Endothelial cell of umbilical vein (primary cell): ENCODE data around the gene MYOD1. TPM values are rescaled to one million over a fixed set of nuclear protein-coding genes. Genes with fewer than 3 reads are reported as not detected.

Experiments used
- BruUV-seq: library from RNA; stranded (reverse); fragments of 400-500 nt; replicated peaks from 2 replicates; lab custom pipeline; 2021; lab: Mats Ljungman, UMichigan
- CTCF ChIA-PET: fragments of 300-600, 350-600 bp; sonication (Branson Sonifier 250); formaldehyde crosslinking; loops from one replicate; lab custom pipeline; 2021; ENCODE audit warnings: antibody characterized with exemption, inconsistent platforms; lab: Charles Lee
- POLR2A ChIA-PET: fragments of 300-600, 350-600 bp; sonication (Branson Sonifier 250); formaldehyde crosslinking; loops from one replicate; lab custom pipeline; 2021; ENCODE audit warnings: antibody characterized with exemption, inconsistent platforms; lab: Charles Lee
- DNase-seq: peaks from one replicate; pipeline ENCODE4 v3.0.0-alpha.2; 2011; ENCODE audit warnings: low read depth, low spot score
- FAIRE-seq: peaks from 2 replicates; lab custom pipeline; 2011; peaks lifted over from hg19 to GRCh38; lab: Jason Lieb, UNC
- H2AFZ ChIP-seq: 2 replicates; pipeline ENCODE4 v1.6.0; 2012; ENCODE audit warnings: low read depth, low read length, control low read depth, inconsistent platforms
- H3K27ac ChIP-seq: 2 replicates; pipeline ENCODE4 v1.5.1; 2011; ENCODE audit warnings: low read depth, mild to moderate bottlenecking, control low read depth, low read length, moderate library complexity; ENCODE audit not compliant: insufficient read depth
- H3K27me3 ChIP-seq, 2 experiments: 2 replicates each; pipeline versions ENCODE4 v1.6.0 to v1.6.1; 2011; ENCODE audit warnings: low read length in 2 of 2, mixed read lengths in 1 of 2; ENCODE audit not compliant: control insufficient read depth in 2 of 2, insufficient read depth in 2 of 2
- H3K36me3 ChIP-seq, 2 experiments: 2 replicates in 1 of 2; 3 replicates in 1 of 2; pipeline ENCODE4 v1.5.1; 2011; ENCODE audit warnings: low read length in 2 of 2, mild to moderate bottlenecking in 1 of 2, moderate library complexity in 1 of 2; ENCODE audit not compliant: control insufficient read depth in 2 of 2, insufficient read depth in 2 of 2; ENCODE audit errors: extremely low read depth in 1 of 2
- H3K4me1 ChIP-seq: 3 replicates; pipeline ENCODE4 v1.5.1; 2011; ENCODE audit warnings: mild to moderate bottlenecking, low read length; ENCODE audit not compliant: control insufficient read depth, insufficient read depth; ENCODE audit errors: extremely low read depth
- H3K4me2 ChIP-seq: 2 replicates; pipeline ENCODE4 v1.6.1; 2011; ENCODE audit warnings: low read length, control low read depth, mixed read lengths; ENCODE audit not compliant: insufficient read depth
- H3K4me3 ChIP-seq, 3 experiments: fragments of 200-600 bp in 1 of 3; sonication (generic), shearing (Covaris generic) in 1 of 3; replicated peaks in 1 of 3; 2 replicates each; pipeline ENCODE4 v1.5.1; 2011 to 2016; ENCODE audit warnings: control low read depth in 3 of 3, low read length in 3 of 3, mild to moderate bottlenecking in 2 of 3, inconsistent platforms in 1 of 3, low read depth in 1 of 3, moderate library complexity in 1 of 3; ENCODE audit not compliant: insufficient read depth in 1 of 3
- H3K79me2 ChIP-seq: 2 replicates; pipeline ENCODE4 v1.6.0; 2012; ENCODE audit warnings: low read length, inconsistent platforms; ENCODE audit not compliant: control insufficient read depth, insufficient read depth
- H3K9ac ChIP-seq: replicated peaks from 2 replicates; pipeline ENCODE3; 2011; ENCODE audit warnings: low read length, control low read depth; ENCODE audit not compliant: insufficient read depth; ENCODE audit errors: extremely low read depth
- H3K9me1 ChIP-seq: replicated peaks from 3 replicates; pipeline ENCODE4 v1.6.0; 2011; ENCODE audit warnings: mild to moderate bottlenecking, low read length; ENCODE audit not compliant: control insufficient read depth, insufficient read depth; ENCODE audit errors: extremely low read depth
- H3K9me3 ChIP-seq: replicated peaks from 2 replicates; pipeline ENCODE4 v1.5.1; 2012; ENCODE audit warnings: low read length, inconsistent platforms; ENCODE audit not compliant: control insufficient read depth, insufficient read depth
- H4K20me1 ChIP-seq: replicated peaks from 2 replicates; pipeline ENCODE3; 2011; ENCODE audit warnings: mild to moderate bottlenecking, low read length; ENCODE audit not compliant: control insufficient read depth, insufficient read depth; ENCODE audit errors: extremely low read depth
- EZH2 ChIP-seq: IDR thresholded peaks from 2 replicates; pipeline ENCODE4 v1.6.1; 2012; ENCODE audit warnings: borderline replicate concordance, low read depth, mild to moderate bottlenecking, moderate library complexity, low read length, inconsistent platforms; ENCODE audit not compliant: severe bottlenecking
- JUN ChIP-seq: IDR thresholded peaks from 2 replicates; pipeline ENCODE4 v1.6.1; 2011; ENCODE audit warnings: borderline replicate concordance, low read depth; ENCODE audit not compliant: insufficient read length, insufficient read depth
- MYC ChIP-seq: IDR thresholded peaks from one replicate; pipeline ENCODE4 v1.6.1; 2011; ENCODE audit warnings: mild to moderate bottlenecking, low read depth, low read length
- POLR2AphosphoS5 ChIP-seq: IDR thresholded peaks from 2 replicates; pipeline ENCODE4 v1.6.1; 2012; ENCODE audit warnings: low read depth, mild to moderate bottlenecking, control low read depth, low read length, moderate library complexity; ENCODE audit not compliant: insufficient read depth
- dilution Hi-C: fragments of 300-500 bp; cut with MboI; formaldehyde crosslinking; loops from one replicate; pipeline ENCODE4 v1.15.0; 2019; ENCODE audit warnings: low sequenced_read_pairs; ENCODE audit not compliant: extremely low pct_ligation_motif_present
- intact Hi-C: fragments of 100-400 bp; cut with micrococcal nuclease; formaldehyde crosslinking; loops from one replicate; pipeline ENCODE4 v1.10.0; 2022
- polyA plus RNA-seq, 4 experiments: library from polyadenylated mRNA; depleted of rRNA in 3 of 4; stranded (reverse) in 3 of 4; unstranded in 1 of 4; fragments of >200 nt; gene quantifications; 2 replicates each; pipeline versions ENCODE4 v1.2.1 to v1.2.3, GENCODE V29; 2011 to 2012; ENCODE audit warnings: missing spikeins in 1 of 4
- total RNA-seq: library from RNA; stranded (reverse); gene quantifications from 2 replicates; pipeline ENCODE4 v1.2.3, GENCODE V29; 2021
- TF ChIP-seq, protein P1 (sequence below), 2 donors: IDR thresholded peaks; 1 replicate in 1 of 2; 2 replicates in 1 of 2; pipeline ENCODE4 v1.5.1; 2011; ENCODE audit warnings: low read length in 2 of 2, mild to moderate bottlenecking in 2 of 2, moderate library complexity in 2 of 2, control low read depth in 1 of 2, inconsistent platforms in 1 of 2, low read depth in 1 of 2; ENCODE audit not compliant: insufficient read depth in 1 of 2; ENCODE audit errors: extremely low read depth in 1 of 2
- TF ChIP-seq, protein P2 (sequence below): IDR thresholded peaks from 2 replicates; pipeline ENCODE4 v1.6.1; 2011; ENCODE audit not compliant: insufficient read depth, insufficient read length

MYOD1 gene
- total and polyA plus RNA-seq, 2 donors (not counting 3 experiments of a cell fraction or from before 2014, with no cell fraction given) = not detected

DNA sequence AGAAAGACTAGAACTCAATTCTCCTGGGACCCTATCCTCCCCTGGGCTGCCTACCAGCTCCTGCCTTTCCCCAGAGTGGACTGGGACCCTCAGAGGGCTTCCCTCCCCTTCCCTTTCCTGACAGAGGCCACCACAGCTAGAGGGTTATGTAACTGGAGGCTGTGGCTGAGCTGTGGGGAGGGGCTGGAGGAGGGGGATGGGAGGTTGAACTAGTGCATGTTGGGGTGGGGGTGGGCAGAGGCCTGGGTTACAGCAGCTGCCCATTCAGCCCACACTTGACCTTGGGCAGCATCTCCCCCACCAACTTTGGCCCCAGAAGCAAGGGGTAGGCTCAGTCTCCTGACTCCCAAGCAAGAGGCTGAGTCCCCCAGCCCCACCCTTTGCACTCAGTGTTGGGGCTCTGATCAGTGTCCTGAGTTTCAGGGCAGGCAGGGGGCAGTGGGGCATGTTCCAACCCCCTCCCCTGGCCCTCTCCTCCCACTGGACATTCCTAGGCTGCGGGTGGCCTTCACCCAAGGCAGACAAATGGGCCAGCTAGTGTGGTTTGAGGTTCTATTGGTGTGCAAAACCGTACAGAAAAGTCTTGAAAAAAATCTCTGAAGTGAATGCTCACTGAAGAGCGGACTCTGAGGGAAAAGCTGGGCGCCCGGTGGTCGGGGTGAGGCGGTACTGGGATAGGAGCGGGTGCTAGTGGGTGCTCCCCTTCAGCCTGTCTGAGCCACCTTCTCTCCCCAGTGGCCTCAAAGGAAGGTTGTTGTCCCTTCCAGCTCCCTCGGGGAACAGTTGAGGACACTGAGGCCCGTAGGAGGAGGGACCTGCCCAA lies 19.0 kb downstream of the MYOD1 start:
- no peaks in the 10 kb centered on the region for H3K36me3 ChIP-seq
- H2AFZ ChIP-seq = no peak overlapping the region
- no peaks in the 10 kb centered on the region for H3K79me2 ChIP-seq
- no peak overlapping the region for H3K9ac ChIP-seq
- H3K9me3 ChIP-seq = no peaks in the 10 kb centered on the region
- no peak overlapping the region for H3K27ac ChIP-seq
- FAIRE-seq = no peak
- no peaks in the 10 kb centered on the region for H3K9me1 ChIP-seq
- ChIA-PET POLR2A (no interaction called here), CTCF (interaction anchor here (1.5 kb wide), 1 partner anchor 240 kb away, joined by 5 read pairs; no protein-coding TSS in a partner anchor)
- no peak overlapping the region for H3K4me3 ChIP-seq
- intact Hi-C loops (loop anchor here (5.0 to 10.0 kb wide), 2 partner anchors 246 to 366 kb away; partner anchors contain the start of gene SAAL1), dilution Hi-C loops (no loop called here)
- TF ChIP-seq EZH2 = no peak
- no peak for TF ChIP-seq JUN
- no peak for TF ChIP-seq POLR2AphosphoS5
- TF ChIP-seq, protein P1, sequence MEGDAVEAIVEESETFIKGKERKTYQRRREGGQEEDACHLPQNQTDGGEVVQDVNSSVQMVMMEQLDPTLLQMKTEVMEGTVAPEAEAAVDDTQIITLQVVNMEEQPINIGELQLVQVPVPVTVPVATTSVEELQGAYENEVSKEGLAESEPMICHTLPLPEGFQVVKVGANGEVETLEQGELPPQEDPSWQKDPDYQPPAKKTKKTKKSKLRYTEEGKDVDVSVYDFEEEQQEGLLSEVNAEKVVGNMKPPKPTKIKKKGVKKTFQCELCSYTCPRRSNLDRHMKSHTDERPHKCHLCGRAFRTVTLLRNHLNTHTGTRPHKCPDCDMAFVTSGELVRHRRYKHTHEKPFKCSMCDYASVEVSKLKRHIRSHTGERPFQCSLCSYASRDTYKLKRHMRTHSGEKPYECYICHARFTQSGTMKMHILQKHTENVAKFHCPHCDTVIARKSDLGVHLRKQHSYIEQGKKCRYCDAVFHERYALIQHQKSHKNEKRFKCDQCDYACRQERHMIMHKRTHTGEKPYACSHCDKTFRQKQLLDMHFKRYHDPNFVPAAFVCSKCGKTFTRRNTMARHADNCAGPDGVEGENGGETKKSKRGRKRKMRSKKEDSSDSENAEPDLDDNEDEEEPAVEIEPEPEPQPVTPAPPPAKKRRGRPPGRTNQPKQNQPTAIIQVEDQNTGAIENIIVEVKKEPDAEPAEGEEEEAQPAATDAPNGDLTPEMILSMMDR (IDR thresholded peaks at IDR 0.05; ENCODE audit: extremely low read depth in 1 of 2, insufficient read depth in 1 of 2, low read depth in 1 of 2, low read length in 2 of 2) = no peak
- TF ChIP-seq, protein P2, sequence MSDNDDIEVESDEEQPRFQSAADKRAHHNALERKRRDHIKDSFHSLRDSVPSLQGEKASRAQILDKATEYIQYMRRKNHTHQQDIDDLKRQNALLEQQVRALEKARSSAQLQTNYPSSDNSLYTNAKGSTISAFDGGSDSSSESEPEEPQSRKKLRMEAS = no peak
- no peak for TF ChIP-seq MYC
- peaks cover 44% of the 10 kb centered on the region in 2 experiments for H3K27me3 ChIP-seq
- H4K20me1 ChIP-seq = no peaks in the 10 kb centered on the region
- peaks cover 7% of the 10 kb centered on the region for H3K4me1 ChIP-seq
- BruUV-seq = no TSS peak
- H3K4me2 ChIP-seq = no peak overlapping the region
- no peak for DNase-seq
